K562 (cell line): Measurements from ENCODE around the gene OSGIN1. TPM values are rescaled to one million over a fixed set of nuclear protein-coding genes. Genes with fewer than 3 reads are reported as not detected.

ENCODE experiments used
- DDX20 ChIP-seq: fragments of 450-650 bp; IDR thresholded peaks from 2 replicates; pipeline ENCODE4 v1.6.1; 2016; ENCODE audit warnings: missing genetic modification characterization, low read depth, mild to moderate bottlenecking, missing compliant biosample characterization, moderate library complexity
- DNMT1 ChIP-seq: fragments of 450-650 bp; IDR thresholded peaks from 2 replicates; pipeline ENCODE4 v1.6.1; 2016; ENCODE audit warnings: antibody characterized with exemption, mild to moderate bottlenecking
- RAD21 ChIP-seq, 2 experiments: fragments of 250-450 bp in 1 of 2; fragments of 450-650 bp in 1 of 2; sonication (Bioruptor Pico) in 1 of 2; formaldehyde crosslinking in 1 of 2; IDR thresholded peaks in 1 of 2; conservative IDR thresholded peaks in 1 of 2; 2 replicates each; pipeline versions ENCODE4 v1.4.0 to v1.8.0; 2020 to 2022; ENCODE audit warnings: mild to moderate bottlenecking in 2 of 2, moderate library complexity in 1 of 2
- RBM22 ChIP-seq: fragments of 200-400 bp; formaldehyde crosslinking; IDR thresholded peaks from 2 replicates; pipeline ENCODE4 v1.6.1; 2018; ENCODE audit warnings: low read length, low read depth; ENCODE audit not compliant: poor library complexity, severe bottlenecking
- TCF3 ChIP-seq: sonication (generic); formaldehyde crosslinking; IDR thresholded peaks from 2 replicates; pipeline ENCODE4 v1.4.0; 2020; ENCODE audit warnings: mild to moderate bottlenecking, missing genetic modification reagents
- TSHZ1 ChIP-seq: fragments of 250-450 bp; sonication (Bioruptor Pico); IDR thresholded peaks from 2 replicates; pipeline ENCODE4 v1.4.0; 2020; ENCODE audit warnings: mild to moderate bottlenecking, moderate library complexity
- polyA plus RNA-seq, 8 experiments: library from polyadenylated mRNA; depleted of rRNA in 4 of 8; stranded (reverse) in 5 of 8; unstranded in 3 of 8; fragments of >200 nt; fragmentation: Nextera tagmentation in 2 of 8; fragmentation: Illumina TruSeq in 1 of 8; extraction: Ambion mirVana in 2 of 8; extraction: Trizol in 1 of 8; gene quantifications; 2 replicates each; pipeline versions ENCODE4 v1.2.1 to v1.2.3, GENCODE V29; 2011 to 2014; ENCODE audit warnings: inconsistent platforms in 1 of 8, missing spikeins in 1 of 8
- total RNA-seq, 7 experiments: library from RNA; depleted of rRNA in 6 of 7; stranded (reverse); fragments of >200 nt in 6 of 7; fragmentation: Illumina TruSeq in 2 of 7; extraction: Trizol in 2 of 7; gene quantifications; 2 replicates each; pipeline versions ENCODE4 v1.2.1 to v1.2.3, GENCODE V29; 2011 to 2021; ENCODE audit warnings: low replicate concordance in 1 of 7
- TF ChIP-seq, protein P1 (sequence below), 3 experiments: fragments of 200-800 bp in 1 of 3; fragments of 250-450 bp in 1 of 3; fragments of 450-650 bp in 1 of 3; sonication (Bioruptor Pico) in 1 of 3; sonication (Bioruptor generic) in 1 of 3; formaldehyde crosslinking in 1 of 3; IDR thresholded peaks; 2 replicates each; pipeline versions ENCODE4 v1.6.1 to v1.8.0; 2016 to 2022; ENCODE audit warnings: mild to moderate bottlenecking in 2 of 3, missing genetic modification characterization in 2 of 3, missing compliant biosample characterization in 1 of 3, moderate library complexity in 1 of 3
- TF ChIP-seq, protein P2 (sequence below): fragments of 450-650 bp; formaldehyde crosslinking; IDR thresholded peaks from 2 replicates; pipeline ENCODE4 v1.4.0; 2022; ENCODE audit warnings: mild to moderate bottlenecking, moderate library complexity
- TF ChIP-seq, protein P3 (sequence below): sonication (generic); formaldehyde crosslinking; IDR thresholded peaks from 2 replicates; pipeline ENCODE4 v1.8.0; 2023; ENCODE audit warnings: mild to moderate bottlenecking, missing genetic modification reagents
- TF ChIP-seq, protein P4 (sequence below): fragments of 450-650 bp; IDR thresholded peaks from 2 replicates; pipeline ENCODE4 v1.6.1; 2017; ENCODE audit warnings: antibody characterized with exemption, mild to moderate bottlenecking

Gene OSGIN1
- total and polyA plus RNA-seq, 9 of the 15 experiments (the other 6 are each of a cell fraction or from before 2014, with no cell fraction given): 0.03 to 3.6 (median 1.6) TPM

DNA sequence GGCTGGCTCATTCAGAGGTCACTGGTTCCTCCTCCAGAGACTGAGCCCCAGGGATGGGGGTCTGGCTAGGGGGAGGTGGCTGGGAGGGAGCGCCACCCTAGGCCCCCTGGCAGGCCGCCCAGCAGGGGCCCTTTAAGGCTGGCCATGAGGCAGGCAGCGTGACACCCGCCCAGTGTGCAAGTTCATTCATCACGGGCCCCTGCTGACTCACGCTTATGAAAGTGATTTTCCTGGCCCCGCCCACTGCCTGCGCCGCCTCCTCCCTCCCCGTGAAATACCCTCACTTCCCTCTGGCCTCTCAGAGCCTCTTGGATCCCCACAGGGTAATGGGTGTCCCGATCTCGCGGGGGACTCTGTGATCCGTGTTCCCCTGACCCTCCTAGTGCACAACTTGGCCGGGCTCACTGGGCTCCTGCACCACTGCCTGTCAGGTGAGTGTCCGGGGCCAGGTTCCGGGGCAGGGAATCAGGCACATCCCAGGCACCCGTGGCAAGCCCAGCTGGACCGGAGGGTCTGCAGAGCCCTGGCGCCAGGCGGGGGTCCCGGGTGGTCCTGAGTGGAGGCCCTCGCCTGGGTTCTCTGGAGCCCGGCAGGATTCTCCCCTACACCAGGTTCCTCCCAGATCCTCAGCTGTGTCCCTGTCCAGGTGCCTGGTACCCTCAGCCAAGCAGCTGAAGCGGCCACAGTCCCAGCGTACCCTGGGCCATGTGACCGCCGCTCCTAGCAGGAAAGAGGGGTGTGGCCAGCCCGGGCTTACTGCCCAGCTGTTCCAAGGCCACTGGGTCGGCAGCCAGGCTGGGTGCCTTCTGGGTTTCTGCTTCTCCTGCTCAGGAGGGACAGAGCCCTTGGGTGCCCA is at the start of gene OSGIN1 (continued):
- TF ChIP-seq, protein P1, sequence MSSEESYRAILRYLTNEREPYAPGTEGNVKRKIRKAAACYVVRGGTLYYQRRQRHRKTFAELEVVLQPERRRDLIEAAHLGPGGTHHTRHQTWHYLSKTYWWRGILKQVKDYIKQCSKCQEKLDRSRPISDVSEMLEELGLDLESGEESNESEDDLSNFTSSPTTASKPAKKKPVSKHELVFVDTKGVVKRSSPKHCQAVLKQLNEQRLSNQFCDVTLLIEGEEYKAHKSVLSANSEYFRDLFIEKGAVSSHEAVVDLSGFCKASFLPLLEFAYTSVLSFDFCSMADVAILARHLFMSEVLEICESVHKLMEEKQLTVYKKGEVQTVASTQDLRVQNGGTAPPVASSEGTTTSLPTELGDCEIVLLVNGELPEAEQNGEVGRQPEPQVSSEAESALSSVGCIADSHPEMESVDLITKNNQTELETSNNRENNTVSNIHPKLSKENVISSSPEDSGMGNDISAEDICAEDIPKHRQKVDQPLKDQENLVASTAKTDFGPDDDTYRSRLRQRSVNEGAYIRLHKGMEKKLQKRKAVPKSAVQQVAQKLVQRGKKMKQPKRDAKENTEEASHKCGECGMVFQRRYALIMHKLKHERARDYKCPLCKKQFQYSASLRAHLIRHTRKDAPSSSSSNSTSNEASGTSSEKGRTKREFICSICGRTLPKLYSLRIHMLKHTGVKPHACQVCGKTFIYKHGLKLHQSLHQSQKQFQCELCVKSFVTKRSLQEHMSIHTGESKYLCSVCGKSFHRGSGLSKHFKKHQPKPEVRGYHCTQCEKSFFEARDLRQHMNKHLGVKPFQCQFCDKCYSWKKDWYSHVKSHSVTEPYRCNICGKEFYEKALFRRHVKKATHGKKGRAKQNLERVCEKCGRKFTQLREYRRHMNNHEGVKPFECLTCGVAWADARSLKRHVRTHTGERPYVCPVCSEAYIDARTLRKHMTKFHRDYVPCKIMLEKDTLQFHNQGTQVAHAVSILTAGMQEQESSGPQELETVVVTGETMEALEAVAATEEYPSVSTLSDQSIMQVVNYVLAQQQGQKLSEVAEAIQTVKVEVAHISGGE (CRISPR knock-in tag; IDR thresholded peaks at IDR 0.05): peak in 2 of 3 experiments; percentile 28 to 37; a peak in 2 of 6 replicates
- TF ChIP-seq, protein P2, sequence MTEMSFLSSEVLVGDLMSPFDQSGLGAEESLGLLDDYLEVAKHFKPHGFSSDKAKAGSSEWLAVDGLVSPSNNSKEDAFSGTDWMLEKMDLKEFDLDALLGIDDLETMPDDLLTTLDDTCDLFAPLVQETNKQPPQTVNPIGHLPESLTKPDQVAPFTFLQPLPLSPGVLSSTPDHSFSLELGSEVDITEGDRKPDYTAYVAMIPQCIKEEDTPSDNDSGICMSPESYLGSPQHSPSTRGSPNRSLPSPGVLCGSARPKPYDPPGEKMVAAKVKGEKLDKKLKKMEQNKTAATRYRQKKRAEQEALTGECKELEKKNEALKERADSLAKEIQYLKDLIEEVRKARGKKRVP: no peak
- TF ChIP-seq TCF3 (CRISPR knock-in tag): no peak
- peak; percentile 9 for TF ChIP-seq RBM22
- TF ChIP-seq DDX20: no peak
- no peak for TF ChIP-seq TSHZ1 (CRISPR knock-in tag)
- TF ChIP-seq DNMT1: no peak
- no peak for TF ChIP-seq RAD21 (CRISPR knock-in tag; conservative IDR thresholded peaks at IDR 0.05 in 1 of 2, IDR thresholded peaks at IDR 0.05 in 1 of 2)
- TF ChIP-seq, protein P3, sequence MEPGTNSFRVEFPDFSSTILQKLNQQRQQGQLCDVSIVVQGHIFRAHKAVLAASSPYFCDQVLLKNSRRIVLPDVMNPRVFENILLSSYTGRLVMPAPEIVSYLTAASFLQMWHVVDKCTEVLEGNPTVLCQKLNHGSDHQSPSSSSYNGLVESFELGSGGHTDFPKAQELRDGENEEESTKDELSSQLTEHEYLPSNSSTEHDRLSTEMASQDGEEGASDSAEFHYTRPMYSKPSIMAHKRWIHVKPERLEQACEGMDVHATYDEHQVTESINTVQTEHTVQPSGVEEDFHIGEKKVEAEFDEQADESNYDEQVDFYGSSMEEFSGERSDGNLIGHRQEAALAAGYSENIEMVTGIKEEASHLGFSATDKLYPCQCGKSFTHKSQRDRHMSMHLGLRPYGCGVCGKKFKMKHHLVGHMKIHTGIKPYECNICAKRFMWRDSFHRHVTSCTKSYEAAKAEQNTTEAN (CRISPR knock-in tag): peak; percentile 74; the same call in 1 of the 2 replicates
- TF ChIP-seq, protein P4, sequence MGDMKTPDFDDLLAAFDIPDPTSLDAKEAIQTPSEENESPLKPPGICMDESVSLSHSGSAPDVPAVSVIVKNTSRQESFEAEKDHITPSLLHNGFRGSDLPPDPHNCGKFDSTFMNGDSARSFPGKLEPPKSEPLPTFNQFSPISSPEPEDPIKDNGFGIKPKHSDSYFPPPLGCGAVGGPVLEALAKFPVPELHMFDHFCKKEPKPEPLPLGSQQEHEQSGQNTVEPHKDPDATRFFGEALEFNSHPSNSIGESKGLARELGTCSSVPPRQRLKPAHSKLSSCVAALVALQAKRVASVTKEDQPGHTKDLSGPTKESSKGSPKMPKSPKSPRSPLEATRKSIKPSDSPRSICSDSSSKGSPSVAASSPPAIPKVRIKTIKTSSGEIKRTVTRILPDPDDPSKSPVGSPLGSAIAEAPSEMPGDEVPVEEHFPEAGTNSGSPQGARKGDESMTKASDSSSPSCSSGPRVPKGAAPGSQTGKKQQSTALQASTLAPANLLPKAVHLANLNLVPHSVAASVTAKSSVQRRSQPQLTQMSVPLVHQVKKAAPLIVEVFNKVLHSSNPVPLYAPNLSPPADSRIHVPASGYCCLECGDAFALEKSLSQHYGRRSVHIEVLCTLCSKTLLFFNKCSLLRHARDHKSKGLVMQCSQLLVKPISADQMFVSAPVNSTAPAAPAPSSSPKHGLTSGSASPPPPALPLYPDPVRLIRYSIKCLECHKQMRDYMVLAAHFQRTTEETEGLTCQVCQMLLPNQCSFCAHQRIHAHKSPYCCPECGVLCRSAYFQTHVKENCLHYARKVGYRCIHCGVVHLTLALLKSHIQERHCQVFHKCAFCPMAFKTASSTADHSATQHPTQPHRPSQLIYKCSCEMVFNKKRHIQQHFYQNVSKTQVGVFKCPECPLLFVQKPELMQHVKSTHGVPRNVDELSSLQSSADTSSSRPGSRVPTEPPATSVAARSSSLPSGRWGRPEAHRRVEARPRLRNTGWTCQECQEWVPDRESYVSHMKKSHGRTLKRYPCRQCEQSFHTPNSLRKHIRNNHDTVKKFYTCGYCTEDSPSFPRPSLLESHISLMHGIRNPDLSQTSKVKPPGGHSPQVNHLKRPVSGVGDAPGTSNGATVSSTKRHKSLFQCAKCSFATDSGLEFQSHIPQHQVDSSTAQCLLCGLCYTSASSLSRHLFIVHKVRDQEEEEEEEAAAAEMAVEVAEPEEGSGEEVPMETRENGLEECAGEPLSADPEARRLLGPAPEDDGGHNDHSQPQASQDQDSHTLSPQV: peak; percentile 92
